Measurements from ENCODE around the gene RANGAP1.
"Not testable (repeated sequence)": the region's sequence is repeated elsewhere in the genome, so short reads cannot be mapped to it uniquely, and the experiment has no call there.

RANGAP1 gene

GRCh38 chr22:41260871-41261270 lies 25.1 kb downstream of the RANGAP1 start:
- DNase-seq = no peak

- DNase-seq = not testable (repeated sequence)
Observed at GRCh38 chr22:41259756-41260155, 26.2 kb downstream of the RANGAP1 start.

- no peak for DNase-seq
Observed at GRCh38 chr22:41257696-41258095, 28.3 kb downstream of the RANGAP1 start.

GRCh38 chr22:41256254-41257253 lies 29.4 kb downstream of the RANGAP1 start:
- peak in 3 of 4 experiments; percentile 20 to 32 (median 31) for DNase-seq

GRCh38 chr22:41254230-41254629 lies 31.8 kb downstream of the RANGAP1 start:
- no peak for DNase-seq

- no peak for DNase-seq
Observed at GRCh38 chr22:41252365-41252764, 33.6 kb downstream of the RANGAP1 start.

GRCh38 chr22:41250127-41250526 lies 35.9 kb downstream of the RANGAP1 start:
- no peak for DNase-seq

DNA sequence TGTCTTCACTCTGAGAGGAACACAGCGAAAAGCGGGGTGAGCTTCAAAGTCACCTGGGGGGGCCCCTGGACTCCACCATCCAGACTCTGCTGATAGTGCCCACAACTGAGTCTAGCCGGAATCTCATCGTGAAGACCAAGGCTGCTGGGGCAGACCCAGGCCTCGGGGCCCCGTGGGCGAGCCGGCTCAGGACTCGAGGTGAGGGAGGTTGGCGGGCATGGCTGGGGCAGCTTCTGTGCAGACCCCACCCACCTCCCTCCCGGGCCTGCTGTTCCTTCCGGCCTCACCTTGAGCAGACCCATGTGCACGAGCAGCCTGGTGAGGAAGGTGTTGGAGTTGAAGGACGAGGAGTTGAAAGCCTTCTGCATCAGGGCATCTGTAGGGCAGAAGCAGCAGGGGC lies 36.5 kb downstream of the RANGAP1 start:
- no peak for DNase-seq

GRCh38 chr22:41248758-41249157 lies 37.2 kb downstream of the RANGAP1 start:
- no peak for DNase-seq

GRCh38 chr22:41248314-41248713 lies 37.7 kb downstream of the RANGAP1 start:
- DNase-seq = no peak

GRCh38 chr22:41247703-41248102 lies 38.3 kb downstream of the RANGAP1 start:
- no peak for DNase-seq

DNA sequence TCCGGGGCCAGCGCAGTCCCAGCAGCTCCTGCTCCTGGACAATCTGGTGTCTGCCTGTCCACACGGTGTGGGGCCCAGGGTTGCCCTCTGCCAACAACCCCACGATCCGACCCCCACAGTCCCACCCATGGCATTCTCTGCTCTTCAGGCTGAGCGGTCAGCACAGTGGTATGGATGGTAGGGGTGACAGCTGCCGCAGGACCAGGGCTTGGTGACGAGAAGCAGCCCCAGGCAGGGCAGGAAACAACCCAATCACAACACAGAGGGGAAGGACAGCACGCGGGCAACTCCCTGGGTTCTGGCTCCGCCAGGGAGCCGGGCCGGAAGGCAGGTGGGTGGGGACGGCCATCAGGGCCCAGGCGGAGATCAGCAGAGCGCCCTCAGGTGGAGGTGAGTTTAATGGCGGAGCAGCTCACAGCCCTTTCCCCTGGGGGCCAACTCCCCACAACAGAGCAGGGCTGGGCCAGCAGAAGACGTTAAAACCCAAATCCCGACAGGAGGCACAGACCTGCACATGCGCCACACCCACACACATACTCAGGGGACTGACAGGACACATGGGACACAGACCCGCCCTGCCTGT lies 40.0 kb downstream of the RANGAP1 start:
- no peak for DNase-seq

GRCh38 chr22:41243361-41243760 lies 42.6 kb downstream of the RANGAP1 start:
- no peak for DNase-seq

GRCh38 chr22:41242396-41243117 lies 43.4 kb downstream of the RANGAP1 start:
- no peak for DNase-seq

GRCh38 chr22:41241133-41241676 lies 44.8 kb downstream of the RANGAP1 start:
- DNase-seq = no peak

DNA sequence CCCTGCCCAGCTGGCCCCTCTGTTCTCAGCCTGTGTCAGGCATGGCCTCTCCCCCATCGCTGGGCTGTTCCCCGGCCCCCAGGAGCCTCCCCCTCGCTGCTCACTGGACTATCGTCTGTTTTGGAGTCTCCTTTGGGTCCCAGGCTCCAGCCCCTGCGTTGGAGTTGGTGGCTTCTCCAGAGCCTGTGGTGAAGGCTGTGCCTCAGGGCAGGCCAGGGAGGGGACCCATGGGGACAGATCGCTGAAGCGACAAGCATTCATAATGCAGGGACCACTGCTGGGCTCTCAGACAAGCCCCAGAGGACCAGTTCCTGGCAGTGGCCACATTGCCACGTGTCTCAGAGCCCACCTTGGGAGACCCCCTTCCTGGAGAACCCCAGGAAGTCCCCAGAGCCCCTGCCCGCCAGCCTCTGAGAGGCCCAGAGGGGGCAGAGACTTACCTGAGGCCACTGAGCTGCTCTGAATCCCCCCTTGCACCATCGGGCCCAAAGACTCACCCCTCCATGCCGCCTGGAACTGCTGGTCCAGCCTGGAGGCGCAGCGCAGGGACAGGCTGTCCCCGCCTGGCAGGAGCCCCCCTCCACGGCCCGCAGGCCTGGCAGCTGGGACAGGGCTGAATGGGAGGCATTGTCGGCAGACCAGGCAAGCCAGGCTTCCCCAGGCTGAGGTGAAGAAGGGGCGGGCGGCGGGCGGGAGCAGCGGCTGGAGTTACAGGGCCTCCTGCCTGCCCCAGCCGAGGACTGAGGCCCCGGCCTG lies 45.4 kb downstream of the RANGAP1 start, which contains the start of gene CHADL:
Gene CHADL, minus strand, starts transcription at position 555 of the 756 bp plus-strand sequence. Its CDS starts 50 bp downstream, at position 505.
- no peak for DNase-seq

DNA sequence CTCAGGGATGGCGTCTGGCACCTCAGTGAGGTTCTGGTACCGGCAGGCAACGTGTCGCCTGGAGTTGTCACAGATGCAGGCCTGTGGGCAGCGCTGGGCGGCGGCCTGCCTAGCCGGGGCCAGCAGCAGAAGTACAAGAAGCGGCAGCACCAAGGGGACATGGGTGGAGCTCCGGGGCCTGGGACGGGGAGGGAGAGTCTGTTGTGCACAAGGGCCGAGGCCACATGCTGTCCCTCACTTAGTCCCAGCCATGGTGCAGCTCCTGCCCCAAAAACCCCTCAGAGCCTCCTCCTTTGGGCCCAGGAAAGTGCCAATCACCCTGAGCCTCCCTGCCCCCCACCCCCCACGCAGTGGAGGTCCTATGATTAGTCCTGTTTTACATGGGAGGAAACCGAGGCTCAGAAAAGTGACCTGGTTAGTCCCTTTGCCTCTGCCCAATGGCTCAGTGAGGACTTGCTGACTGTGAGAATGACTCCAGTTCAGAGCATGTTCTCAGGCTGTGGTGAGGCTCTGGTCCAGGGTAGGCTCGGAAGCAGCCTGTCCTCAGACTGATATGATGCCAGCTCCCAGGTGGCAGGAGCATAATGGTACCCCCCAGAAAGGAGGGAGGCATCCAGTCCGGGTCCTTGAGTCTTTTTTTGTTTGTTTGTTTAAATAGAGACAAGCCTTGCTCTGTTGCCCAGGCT lies 46.4 kb downstream of the RANGAP1 start:
- DNase-seq = no peak

GRCh38 chr22:41238570-41239442 lies 47.2 kb downstream of the RANGAP1 start:
- DNase-seq = no peak

- peak; percentile 72 to 90 (median 82) for DNase-seq
Observed at GRCh38 chr22:41237707-41238569, 48.0 kb downstream of the RANGAP1 start.
